GM21528 (cell line): ENCODE measurements around the gene ERN2.
"Not testable (repeated sequence)": the region's sequence is repeated elsewhere in the genome, so short reads cannot be mapped to it uniquely, and the experiment has no call there.

ENCODE experiments used
- ATAC-seq: cut with Tn5 transposase; IDR thresholded peaks from one replicate; pipeline ENCODE4 v1.9.1; 2021; ENCODE audit warnings: mild to moderate bottlenecking, moderate library complexity; ENCODE audit not compliant: unreplicated experiment, low FRiP score

The ERN2 gene

DNA sequence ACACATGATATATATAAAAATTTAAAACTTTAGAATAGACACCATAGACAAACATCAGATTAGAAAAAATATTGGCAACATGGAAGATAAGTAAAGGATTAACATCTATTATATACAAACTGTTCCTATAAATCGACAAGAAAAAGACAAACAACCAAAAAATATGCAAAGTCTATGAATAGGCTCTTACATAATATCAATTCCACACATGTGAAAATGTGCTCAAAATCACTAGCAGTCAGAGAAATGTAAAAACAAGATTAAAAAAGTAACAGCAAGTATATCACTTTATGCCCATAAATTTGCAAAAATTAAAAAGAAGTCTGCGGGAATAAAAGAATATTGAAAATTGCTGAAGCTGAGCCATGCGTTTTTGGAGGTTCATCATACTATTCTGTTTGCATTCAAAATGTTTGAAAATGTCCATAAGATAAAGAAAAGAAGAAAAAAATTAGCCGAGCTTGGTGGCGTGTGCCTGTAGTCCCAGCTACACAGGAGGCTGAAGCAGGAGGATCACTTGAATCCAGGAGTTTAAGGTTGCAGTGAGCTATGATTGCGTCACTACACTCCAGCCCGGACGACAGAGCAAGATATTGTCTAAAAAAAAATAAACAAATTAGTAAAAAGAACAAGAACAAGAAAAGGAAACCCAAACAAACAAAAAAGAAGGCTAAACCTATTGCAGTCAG, 11.2 kb upstream of the ERN2 start:
- ATAC-seq: no peak

DNA sequence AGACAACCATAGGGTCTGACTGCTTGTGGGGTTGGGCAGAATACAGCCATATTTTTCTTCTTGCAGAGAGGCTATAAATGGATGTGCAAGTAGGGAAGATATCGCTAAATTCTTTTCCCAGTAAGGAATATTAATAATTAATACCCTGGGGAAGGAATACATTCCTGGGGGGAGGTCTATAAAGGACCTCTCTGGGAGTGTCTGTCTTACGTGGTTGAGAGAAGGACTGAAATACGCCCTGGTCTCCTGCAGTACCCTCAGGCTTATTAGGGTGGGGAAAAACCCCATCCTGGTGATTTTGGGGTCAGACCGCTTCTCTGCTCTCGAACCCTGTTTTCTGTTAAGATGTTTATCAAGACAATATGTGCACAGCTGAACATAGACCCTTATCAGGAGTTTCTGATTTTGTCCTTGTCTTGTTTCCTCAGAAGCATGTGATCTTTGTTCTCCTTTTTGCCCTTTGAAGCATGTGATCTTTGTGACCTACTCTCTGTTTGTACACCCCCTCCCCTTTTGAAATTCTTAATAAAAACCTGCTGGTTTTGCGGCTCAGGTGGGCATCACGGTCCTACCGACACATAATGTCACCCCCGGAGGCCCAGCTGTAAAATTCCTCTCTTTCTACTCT, 9.7 kb upstream of the ERN2 start:
- not testable (repeated sequence) for ATAC-seq

DNA sequence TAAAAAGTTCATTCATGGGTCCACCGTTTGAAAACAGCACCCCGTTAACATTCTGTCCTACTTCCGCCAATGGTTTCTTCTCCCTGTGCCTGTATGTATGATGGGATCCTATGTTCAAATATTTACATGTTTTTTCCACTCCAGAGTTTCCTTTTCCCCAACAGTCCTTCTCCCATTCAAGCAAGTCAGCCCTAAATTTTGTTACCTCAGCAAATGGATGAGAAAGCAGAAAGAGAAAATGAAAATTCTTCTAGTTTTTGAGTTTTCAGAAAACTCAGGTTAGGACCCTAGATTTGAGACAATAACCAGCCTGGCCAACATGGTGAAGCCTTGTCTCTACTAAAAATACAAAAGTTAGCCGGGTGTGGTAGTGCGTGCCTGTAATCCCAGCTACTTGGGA, 3.5 kb upstream of the ERN2 start:
- no peak for ATAC-seq

DNA sequence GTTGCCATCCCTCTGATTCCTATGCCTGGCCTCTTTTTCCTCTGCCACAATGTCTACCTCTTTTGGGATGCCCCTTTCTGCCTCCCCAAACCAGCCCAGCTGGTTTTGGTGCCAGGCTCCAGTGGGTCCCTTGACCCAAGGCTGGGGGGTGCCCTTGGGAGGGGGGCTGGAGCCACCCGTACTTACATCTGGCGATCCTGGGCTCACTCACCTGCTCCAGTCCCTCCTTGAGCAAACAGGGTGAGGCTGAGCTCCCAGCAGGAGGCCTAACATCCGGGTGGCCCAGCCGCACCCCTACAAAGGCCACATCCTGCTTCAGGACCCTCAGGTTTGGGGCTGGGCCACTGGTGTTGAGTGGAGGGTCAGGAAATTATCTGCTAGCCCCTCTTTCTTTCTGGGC, 1.2 kb downstream of the ERN2 start:
- ATAC-seq: no peak

DNA sequence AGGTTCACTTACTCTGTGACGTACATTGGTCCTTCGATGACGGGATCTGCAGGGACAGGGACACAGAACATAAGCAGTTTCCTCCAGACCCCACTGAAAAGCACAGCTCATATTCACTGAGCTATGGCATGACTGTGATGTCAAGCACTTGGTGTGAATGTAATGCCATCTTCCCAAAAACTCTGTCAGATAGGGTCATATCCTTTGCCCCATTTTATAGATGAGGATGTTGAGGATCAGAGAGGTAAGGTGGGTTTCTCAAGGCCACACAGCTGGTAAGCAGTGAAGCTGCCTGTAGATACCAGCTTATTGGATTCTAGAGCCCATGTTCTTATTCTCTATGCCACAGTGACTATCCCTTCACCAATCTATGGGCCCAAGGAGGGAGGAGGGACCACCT, 2.5 kb downstream of the ERN2 start:
- no peak for ATAC-seq

DNA sequence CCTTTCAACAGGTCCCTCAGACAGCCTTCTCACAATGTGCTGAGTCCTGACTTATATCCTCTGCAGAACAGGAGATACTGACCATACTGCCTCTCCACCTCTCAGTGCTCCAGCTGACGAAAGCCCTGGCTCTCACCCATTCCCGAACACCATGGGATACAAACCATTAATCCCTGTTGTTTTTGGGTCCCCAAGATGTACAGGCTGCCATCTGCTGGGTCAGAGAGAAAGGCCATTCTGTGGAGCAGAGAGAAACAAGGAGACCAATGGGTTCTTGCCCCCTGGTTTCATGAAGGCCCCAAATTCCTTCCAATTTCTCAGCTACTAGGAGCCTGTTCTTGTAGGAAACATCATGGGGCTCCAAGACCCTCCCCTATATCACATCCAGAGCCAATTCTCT, 3.0 kb downstream of the ERN2 start:
- ATAC-seq: no peak

DNA sequence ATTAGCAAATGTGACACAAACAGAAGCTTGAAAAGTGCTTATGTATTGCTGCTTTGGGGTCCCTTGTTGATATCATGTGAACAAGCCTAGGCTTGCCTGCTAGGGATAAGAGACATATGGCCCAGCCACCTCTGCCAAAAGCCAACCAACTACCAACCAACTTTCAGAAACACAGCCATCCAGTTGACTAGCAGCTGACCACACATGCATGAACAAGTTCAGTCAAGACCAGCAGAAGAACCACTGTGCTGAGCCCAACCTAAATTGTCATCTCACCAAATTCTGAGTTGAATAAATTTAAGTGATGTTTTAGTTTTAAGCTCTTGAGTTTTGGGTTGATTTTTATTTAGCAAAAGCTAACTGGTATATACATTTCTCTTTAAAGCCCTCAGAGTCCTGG, 3.5 kb downstream of the ERN2 start:
- ATAC-seq: no peak

DNA sequence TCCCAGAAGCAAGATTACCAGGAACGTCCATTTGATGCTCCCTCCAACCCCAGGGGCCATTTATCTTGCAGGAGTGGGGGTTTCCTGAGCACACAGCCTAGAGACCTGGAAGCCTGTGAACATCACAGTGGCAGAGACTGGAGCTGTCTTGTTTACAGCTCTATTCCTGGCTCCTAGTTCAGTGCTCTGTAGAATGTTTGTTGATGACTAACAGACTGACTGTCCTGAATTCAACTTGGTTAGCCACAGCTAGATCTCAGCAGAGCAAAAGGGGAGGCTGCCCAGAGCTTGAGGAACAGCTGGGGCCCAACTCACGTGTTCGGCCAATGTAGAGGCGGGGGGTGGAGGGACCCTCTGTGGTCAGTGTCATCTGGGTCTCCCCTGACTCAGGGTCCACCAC, 6.6 kb downstream of the ERN2 start:
- no peak for ATAC-seq

DNA sequence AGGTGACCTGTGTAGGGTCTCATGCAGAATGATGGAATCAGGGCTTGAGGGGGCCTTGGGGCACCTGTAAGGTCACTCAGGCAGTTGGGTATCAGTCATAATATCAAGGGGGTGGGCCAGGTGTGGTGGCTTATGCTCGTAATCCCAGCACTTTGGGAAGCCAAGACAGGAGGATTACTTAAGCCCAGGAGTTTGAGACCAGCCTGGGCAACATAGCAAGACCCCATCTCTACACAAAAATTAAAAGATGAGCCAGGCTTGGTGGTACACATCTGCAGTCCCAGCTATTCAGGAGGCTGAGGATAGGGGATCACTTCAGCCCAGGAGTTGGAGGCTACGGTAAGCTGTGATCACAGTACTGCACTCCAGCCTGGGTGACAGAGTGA, 7.5 kb downstream of the ERN2 start:
- no peak for ATAC-seq

DNA sequence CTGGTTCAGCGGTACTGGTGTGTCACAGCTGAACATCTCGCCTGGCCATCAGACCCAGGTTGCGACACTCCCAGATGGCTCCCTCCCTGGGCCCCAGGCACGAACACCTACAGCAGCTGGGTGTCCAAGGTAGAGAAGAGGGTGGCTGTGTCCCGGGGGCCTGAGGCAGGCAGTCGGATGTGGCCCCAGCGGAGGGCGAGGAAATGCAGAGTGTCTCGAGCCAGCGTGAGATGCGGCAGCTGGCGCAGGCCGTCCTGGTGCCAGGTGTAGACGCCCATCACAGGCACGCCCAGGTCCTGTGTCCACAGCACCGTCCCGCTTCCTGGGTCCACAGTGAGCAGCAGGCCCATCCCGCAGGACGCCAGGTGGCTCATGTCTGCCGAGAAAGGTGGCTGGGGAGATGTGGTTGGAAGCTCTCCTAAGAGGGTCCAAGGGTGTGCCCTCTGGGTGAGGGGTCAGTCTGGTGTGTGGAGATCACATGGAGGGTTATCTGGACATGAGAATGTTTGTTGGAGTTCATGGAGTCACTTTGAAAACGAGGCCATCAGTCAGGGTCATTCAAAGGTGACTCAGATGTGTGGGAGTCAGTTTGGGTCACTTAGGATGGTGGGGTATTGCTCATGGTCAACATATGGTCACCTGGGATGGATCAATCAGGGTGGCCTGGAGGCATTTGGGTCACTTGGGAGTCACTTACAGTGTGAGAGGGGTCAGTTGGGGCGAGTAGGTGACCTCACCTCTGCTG, 8.1 kb downstream of the ERN2 start:
- no peak for ATAC-seq

DNA sequence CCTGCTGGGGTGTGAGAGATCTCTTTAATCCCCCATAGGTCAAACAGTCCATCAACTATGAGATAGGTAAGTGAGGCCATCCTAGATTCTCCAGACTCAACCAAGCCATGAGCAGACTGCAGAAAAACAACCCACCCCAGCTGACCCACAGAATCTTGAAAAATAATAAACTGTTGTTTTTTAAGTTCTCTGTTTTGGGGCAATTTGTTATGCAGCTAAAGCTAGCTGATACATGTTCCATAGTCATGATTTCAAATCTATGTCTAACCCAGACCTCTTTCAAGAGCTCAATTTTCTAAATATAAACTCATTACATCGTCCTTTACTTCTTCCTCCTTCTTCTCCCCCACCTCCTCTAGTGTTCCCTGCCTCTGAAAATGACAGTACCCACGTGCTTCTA, 10.1 kb downstream of the ERN2 start:
- no peak for ATAC-seq

DNA sequence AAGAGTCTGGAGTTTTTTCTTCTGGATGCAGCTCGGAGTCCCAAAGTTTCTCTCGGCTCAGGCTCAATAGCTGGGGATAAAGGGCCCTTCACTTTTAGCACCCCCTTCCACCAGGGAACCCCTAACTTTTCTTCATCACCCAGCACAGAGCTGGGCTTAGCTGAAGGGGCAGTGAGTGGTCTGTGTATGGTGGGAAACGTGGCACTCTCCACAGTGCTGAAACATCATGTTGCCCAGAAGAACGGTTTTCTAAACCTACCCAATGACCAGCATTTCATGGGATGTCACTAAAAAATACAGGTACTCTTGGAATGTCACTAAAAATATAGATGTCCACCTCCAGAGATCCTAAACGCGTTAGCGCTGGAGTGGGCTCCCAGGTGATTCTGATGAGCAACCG, 12.0 kb downstream of the ERN2 start:
- ATAC-seq: no peak

DNA sequence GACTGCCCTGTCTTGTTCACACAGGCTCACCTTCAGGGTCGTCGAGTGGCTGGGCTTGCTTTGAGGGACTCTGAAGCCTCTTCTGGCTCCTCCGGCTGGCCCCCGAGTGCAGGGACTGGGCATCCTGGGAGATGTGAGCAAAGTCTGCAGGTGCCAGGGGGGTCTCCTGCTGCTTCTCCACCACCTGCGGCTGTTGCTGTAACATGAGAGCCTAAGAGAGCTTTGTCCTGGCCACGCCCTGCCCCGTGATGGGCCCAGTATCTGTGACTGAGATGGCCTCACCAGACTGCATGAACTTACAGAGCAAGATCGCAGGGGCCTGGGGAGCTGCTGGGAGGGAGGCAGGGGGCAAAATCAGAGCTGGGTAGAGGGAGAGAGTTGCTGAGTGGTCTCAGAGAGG, 12.5 kb downstream of the ERN2 start:
- no peak for ATAC-seq

DNA sequence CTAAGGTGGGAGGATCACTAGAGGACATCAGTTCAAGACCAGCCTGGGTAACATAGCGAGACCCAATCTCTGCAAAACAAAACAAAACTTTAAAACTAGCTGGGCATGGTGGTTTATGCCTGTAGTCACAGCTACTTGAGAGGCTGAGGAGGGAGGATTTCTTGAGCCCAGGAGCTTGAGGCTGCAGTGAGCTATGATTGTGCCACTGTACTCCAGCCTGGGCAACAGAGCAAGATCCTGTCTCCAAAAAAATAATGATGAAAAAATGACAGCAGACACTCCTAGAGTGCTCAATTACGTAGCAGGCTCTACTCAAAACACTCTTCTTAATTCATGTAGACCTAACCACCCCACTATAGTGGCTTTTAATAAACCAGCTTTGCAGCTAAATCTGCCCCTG, 12.9 kb downstream of the ERN2 start:
- no peak for ATAC-seq

DNA sequence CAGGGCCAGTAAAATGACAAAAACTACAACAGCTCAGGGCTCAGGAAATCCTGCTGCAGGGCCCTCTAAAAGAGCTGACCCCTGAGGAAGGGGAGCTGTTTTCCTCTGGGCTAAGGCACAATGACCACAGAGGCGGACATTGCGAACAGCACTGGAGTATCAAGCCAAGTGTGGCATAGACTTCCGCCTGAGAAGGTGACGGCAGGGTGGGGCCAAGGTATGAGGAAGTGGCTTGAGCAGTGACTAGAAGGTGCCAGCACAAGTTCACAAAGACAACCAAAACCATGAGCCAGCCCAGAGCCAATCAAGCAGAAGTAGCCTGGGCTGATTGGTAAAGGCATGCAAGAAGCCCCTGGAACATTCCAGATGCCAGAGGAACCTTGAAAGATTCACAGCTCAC, 13.9 kb downstream of the ERN2 start:
- no peak for ATAC-seq

DNA sequence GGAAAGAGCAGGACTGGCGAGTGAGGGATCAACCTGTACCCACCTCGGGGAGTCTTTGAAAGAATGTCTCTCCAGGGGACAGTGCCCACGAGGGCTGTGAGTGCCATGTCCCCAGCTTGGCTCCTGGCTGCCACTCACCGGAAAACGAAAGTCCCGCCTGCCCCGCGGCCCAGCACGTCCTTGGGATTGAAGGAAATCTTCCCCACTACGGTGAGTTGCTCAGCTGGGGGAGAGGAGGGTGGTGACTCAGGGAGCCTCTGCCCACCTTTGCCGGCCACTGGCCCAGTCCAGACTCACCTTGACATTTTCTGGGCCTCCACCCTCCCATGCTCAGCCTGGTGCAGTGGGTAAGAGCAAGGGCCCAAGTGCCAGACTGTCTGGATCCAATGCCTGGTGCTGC, 17.3 kb downstream of the ERN2 start:
- no peak for ATAC-seq

DNA sequence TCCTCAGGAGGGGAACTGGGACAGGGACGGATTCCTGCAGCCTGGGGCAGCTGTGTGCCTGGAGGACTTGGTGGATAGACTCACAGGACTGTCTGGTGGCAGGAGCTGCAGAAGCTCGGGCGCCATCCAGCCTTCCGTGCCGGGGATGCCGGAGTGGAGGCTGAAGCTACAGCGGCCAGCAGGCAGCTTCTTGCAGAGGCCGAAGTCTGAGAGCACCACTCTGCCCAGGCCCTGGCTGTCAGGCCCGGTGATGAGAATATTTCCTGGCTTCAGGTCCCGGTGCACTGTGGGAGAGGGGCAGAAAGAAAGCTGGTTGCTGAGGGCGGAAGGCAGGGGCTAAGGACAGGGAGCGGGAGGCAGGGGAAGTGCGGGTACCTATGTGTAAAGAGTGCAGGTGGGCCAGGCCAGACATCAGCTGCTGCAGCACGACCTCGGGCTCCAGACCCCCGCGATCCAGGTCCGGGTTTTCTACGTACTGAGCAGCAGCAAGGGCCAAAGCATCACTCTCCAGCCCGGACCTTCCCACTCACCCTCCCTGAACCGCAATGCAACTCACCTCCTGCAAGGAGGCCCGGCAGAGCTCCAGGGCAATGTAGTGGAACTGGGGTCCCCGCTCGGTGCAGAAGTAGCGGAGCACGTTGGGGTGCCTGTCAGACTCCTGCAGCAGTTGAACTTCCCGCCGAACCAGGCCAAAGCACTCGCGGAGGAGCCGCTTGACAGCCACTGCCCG, 18.2 kb downstream of the ERN2 start:
- ATAC-seq: no peak

DNA sequence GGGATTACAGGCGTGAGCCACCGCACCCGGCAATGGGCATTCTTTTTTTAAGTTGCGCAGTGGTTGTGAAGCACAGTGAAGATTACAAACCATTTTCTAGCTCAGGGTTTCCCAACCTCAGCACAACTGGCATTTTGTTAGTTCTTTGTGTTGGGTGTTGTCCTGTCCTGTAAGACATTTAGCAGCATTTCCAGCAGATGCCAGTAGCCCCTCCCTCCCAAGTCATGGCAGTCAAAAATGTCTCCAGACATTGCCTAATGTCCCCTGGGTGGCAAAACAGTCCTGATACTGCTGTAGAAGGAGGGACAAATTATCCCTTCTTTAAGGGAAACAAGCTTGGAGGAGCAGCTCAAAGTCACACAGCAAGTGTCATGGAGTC, 18.8 kb downstream of the ERN2 start:
- ATAC-seq: no peak

DNA sequence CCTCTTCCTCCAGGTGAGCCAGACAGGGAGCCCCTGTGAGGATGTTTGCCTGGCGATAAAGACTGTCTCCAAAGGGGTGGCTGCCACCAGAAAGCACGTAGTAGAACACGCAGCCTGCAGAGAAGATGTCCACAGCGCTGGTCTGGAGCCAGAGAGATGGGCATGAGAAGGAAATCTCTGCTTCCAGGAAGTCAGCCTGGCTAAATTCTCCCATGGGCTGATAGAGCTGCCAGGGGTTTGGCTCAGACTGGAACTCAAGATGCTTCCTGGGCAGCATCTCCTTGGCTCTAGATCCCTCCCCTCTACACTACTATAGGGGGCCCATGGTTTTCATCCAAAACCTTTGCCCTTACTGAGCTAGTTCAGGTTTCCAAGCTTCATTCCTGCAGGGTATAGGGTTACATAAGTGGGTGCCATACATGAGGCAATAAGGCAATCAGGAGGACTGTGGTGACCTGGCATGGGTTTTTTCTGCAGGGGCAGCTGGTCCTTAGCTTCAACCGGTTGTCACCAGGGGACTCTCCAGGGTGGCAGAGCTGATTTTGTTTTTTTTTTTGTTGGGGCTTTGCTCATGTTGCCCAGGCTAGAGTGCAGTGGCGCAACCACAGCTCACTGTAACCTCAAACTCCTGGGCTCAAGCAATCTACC, 20.7 kb downstream of the ERN2 start:
- ATAC-seq: no peak

DNA sequence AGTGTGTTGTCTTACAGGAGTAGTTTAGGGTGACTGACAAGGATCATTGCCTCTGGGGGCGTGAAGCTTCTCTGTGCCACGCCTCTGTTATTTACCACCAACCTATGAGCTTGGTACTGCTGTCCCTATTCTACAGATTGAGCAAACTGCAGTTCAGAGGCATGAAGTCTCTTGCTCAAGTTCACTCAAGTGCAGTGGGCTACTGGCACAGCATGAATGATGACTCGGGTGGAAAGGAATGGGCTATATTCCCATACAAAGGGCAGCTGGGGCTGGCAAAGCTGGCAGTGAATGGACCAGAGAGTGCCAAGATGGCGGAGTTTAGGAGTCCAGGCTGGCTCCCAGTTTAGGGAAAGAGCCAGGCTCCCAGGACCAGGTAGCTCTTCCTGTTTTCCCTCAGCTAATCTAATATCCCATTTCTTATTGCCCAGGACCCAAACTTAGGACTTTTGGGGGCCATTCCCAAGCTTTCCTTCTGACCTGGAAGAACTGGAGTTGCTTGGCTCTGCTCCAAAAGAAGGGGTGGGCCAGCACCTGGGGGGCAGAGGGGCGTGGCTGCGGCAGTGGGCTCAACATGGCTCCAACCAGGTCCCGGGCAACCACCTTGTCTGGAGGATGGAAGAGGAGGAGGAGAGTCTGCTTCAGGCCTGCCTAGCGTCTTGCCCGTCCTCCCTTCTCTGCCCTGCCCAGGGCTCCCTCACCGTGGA, 21.4 kb downstream of the ERN2 start:
- ATAC-seq: no peak
